H9 (cell line): Measurements from ENCODE around the gene BRINP2. TPM values are rescaled to one million over a fixed set of nuclear protein-coding genes. Genes with fewer than 3 reads are reported as not detected.

Experiments
- DNase-seq: peaks from one replicate; pipeline ENCODE4 v3.0.0-alpha.2; 2017
- H2AFZ ChIP-seq: one replicate; pipeline ENCODE4 v1.6.1; 2013; ENCODE audit warnings: mild to moderate bottlenecking, low read length, control low read depth, moderate library complexity
- H2AK5ac ChIP-seq: 2 replicates; pipeline ENCODE4 v1.6.1; 2013; ENCODE audit warnings: low read length, control low read depth, mixed read lengths; ENCODE audit not compliant: insufficient read length
- H2BK120ac ChIP-seq: one replicate; pipeline ENCODE4 v1.6.1; 2013; ENCODE audit warnings: low read depth, mild to moderate bottlenecking, low read length, control low read depth, inconsistent platforms; ENCODE audit not compliant: poor library complexity, severe bottlenecking
- H2BK12ac ChIP-seq: 2 replicates; pipeline ENCODE4 v1.6.1; 2013; ENCODE audit warnings: low read length, control low read depth, mixed read lengths, low read depth; ENCODE audit not compliant: insufficient read length
- H2BK15ac ChIP-seq: 2 replicates; pipeline ENCODE4 v1.6.1; 2013; ENCODE audit warnings: low read depth, low read length, control low read depth
- H2BK20ac ChIP-seq: one replicate; pipeline ENCODE4 v1.6.1; 2013; ENCODE audit warnings: low read depth, mild to moderate bottlenecking, low read length, control low read depth, inconsistent platforms; ENCODE audit not compliant: poor library complexity, severe bottlenecking
- H2BK5ac ChIP-seq: 2 replicates; pipeline ENCODE4 v1.6.1; 2013; ENCODE audit warnings: low read length, control low read depth, mixed read lengths; ENCODE audit not compliant: insufficient read length
- H3K14ac ChIP-seq: 2 replicates; pipeline ENCODE4 v1.6.1; 2013; ENCODE audit warnings: low read length, control low read depth; ENCODE audit not compliant: insufficient read depth
- H3K18ac ChIP-seq: 2 replicates; pipeline ENCODE4 v1.6.1; 2013; ENCODE audit warnings: low read depth, mild to moderate bottlenecking, mixed read lengths, low read length, control low read depth; ENCODE audit not compliant: insufficient read length
- H3K23ac ChIP-seq: 2 replicates; pipeline ENCODE4 v1.6.1; 2013; ENCODE audit warnings: low read length, control low read depth, mixed read lengths, low read depth; ENCODE audit not compliant: insufficient read length
- H3K23me2 ChIP-seq: 2 replicates; pipeline ENCODE4 v1.6.1; 2013; ENCODE audit warnings: low read depth, mild to moderate bottlenecking, mixed read lengths, low read length, control low read depth; ENCODE audit not compliant: insufficient read length, poor library complexity, severe bottlenecking
- H3K27ac ChIP-seq: 2 replicates; pipeline ENCODE4 v1.5.1; 2013; ENCODE audit warnings: low read length, control low read depth, mixed read lengths, low read depth; ENCODE audit not compliant: insufficient read length
- H3K27me3 ChIP-seq: 2 replicates; pipeline ENCODE4 v1.6.1; 2013; ENCODE audit warnings: low read length, control low read depth, inconsistent platforms; ENCODE audit not compliant: insufficient read depth
- H3K4ac ChIP-seq: 2 replicates; pipeline ENCODE4 v1.6.1; 2013; ENCODE audit warnings: low read depth, mild to moderate bottlenecking, control low read depth, inconsistent platforms, low read length, moderate library complexity
- H3K4me1 ChIP-seq: 2 replicates; pipeline ENCODE4 v1.6.1; 2013; ENCODE audit warnings: low read length, control low read depth, inconsistent platforms; ENCODE audit not compliant: insufficient read depth
- H3K4me2 ChIP-seq: 2 replicates; pipeline ENCODE4 v1.6.1; 2013; ENCODE audit warnings: low read length, control low read depth, mixed read lengths; ENCODE audit not compliant: insufficient read length, insufficient read depth
- H3K56ac ChIP-seq: 2 replicates; pipeline ENCODE4 v1.6.1; 2013; ENCODE audit warnings: low read depth, mild to moderate bottlenecking, mixed read lengths, low read length, control low read depth; ENCODE audit not compliant: insufficient read length
- H3K79me1 ChIP-seq: 2 replicates; pipeline ENCODE4 v1.6.1; 2013; ENCODE audit warnings: low read depth, mild to moderate bottlenecking, moderate library complexity, low read length, control low read depth, inconsistent platforms; ENCODE audit not compliant: insufficient read depth, poor library complexity, severe bottlenecking
- H3K79me2 ChIP-seq: 2 replicates; pipeline ENCODE4 v1.6.1; 2013; ENCODE audit warnings: low read length, control low read depth, inconsistent platforms; ENCODE audit not compliant: insufficient read depth
- H3K9ac ChIP-seq: 2 replicates; pipeline ENCODE4 v1.6.1; 2013; ENCODE audit warnings: low read length, control low read depth, mixed read lengths; ENCODE audit not compliant: insufficient read length; ENCODE audit errors: extremely low read depth
- H3K9me3 ChIP-seq: one replicate; pipeline ENCODE4 v1.6.1; 2013; ENCODE audit warnings: low read depth, low read length, inconsistent platforms; ENCODE audit not compliant: control insufficient read depth
- H3T11ph ChIP-seq: one replicate; pipeline ENCODE4 v1.6.1; 2013; ENCODE audit warnings: mild to moderate bottlenecking, low read length, control low read depth, inconsistent platforms
- H4K20me1 ChIP-seq: one replicate; pipeline ENCODE4 v1.6.1; 2013; ENCODE audit not compliant: control insufficient read depth, insufficient read length, insufficient read depth
- H4K5ac ChIP-seq: 2 replicates; pipeline ENCODE4 v1.6.1; 2013; ENCODE audit warnings: low read depth, mild to moderate bottlenecking, mixed read lengths, low read length, control low read depth; ENCODE audit not compliant: insufficient read length
- H4K8ac ChIP-seq: replicated peaks from 2 replicates; pipeline ENCODE4 v1.6.1; 2013; ENCODE audit warnings: low read length, control low read depth, mixed read lengths, low read depth; ENCODE audit not compliant: insufficient read length
- H4K91ac ChIP-seq: 2 replicates; pipeline ENCODE4 v1.6.1; 2013; ENCODE audit warnings: low read depth, mild to moderate bottlenecking, moderate library complexity, mixed read lengths, low read length, control low read depth; ENCODE audit not compliant: insufficient read length
- H3K27ac Mint-ChIP-seq, 3 experiments: 2 replicates in 2 of 3; 3 replicates in 1 of 3; pipeline ENCODE4 v1.8.0; 2020 to 2021; ENCODE audit warnings: mixed read lengths in 3 of 3, mild to moderate bottlenecking in 1 of 3, moderate library complexity in 1 of 3
- H3K27me3 Mint-ChIP-seq: 2 replicates; pipeline ENCODE4 v1.8.0; 2021; ENCODE audit warnings: low read depth, mild to moderate bottlenecking, moderate library complexity, mixed read lengths
- H3K36me3 Mint-ChIP-seq, 3 experiments: 2 replicates in 2 of 3; 3 replicates in 1 of 3; pipeline ENCODE4 v1.8.0; 2020 to 2021; ENCODE audit warnings: low read depth in 3 of 3, mixed read lengths in 3 of 3; ENCODE audit not compliant: insufficient read depth in 1 of 3
- H3K4me1 Mint-ChIP-seq, 2 experiments: 2 replicates each; pipeline ENCODE4 v1.8.0; 2020; ENCODE audit warnings: mixed read lengths in 2 of 2
- H3K4me3 Mint-ChIP-seq, 2 experiments: 2 replicates in 1 of 2; 3 replicates in 1 of 2; pipeline ENCODE4 v1.8.0; 2020 to 2021; ENCODE audit warnings: mild to moderate bottlenecking in 2 of 2, mixed read lengths in 2 of 2, moderate library complexity in 1 of 2
- H3K9me3 Mint-ChIP-seq, 2 experiments: 2 replicates in 1 of 2; 3 replicates in 1 of 2; pipeline ENCODE4 v1.8.0; 2020; ENCODE audit warnings: mild to moderate bottlenecking in 2 of 2, mixed read lengths in 2 of 2, moderate library complexity in 1 of 2
- CTCF ChIP-seq: fragments of 200-600 bp; sonication (generic); conservative IDR thresholded peaks from 3 replicates; pipeline ENCODE4 v1.8.0; 2021; ENCODE audit warnings: antibody characterized with exemption, mild to moderate bottlenecking
- WGBS: extraction: QIAGEN DNeasy Blood & Tissue Kit; methylation state at CpG from one replicate; pipeline ENCODE4 v1.1.7; 2013; ENCODE audit warnings: missing lambda C conversion rate, low lambda C conversion rate, mixed read lengths; ENCODE audit not compliant: insufficient read length; ENCODE audit errors: extremely low coverage; 5-methylcytosine and 5-hydroxymethylcytosine counted together
- total RNA-seq: library from RNA; stranded (reverse); gene quantifications from 2 replicates; pipeline ENCODE4 v1.2.1, GENCODE V29; 2021

Gene BRINP2
- total RNA-seq, 1 experiment from 2014 or later = not detected

DNA sequence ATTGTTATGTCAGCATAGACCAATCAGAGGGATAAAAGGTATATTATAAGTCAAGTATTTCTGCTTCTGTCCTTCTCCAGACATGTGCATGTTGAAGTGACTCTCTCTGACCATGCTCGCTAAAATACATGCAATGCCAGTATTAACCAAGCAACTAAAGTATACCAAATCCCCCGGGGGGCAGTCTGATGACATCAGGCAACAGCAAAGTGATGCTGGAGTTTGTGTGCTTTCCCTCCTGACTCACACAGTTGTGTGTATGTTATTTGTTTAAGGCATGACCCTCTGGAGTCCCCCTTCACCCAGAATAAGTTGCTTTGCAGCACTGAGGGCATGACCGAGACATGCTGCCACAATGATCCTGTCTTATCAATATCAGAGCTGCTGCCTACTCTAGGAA, 2.1 kb downstream of the BRINP2 start:
- H3K4me3 Mint-ChIP-seq = no peak overlapping the region
- H3K18ac ChIP-seq = no peak overlapping the region
- no CpG with 5 or more reads among the region's 3 CpGs for WGBS

More for the DNA sequence above, 2.1 kb downstream of the BRINP2 start:
- no peak overlapping the region for H3K27ac Mint-ChIP-seq
- H4K91ac ChIP-seq = no peak overlapping the region
- H3K27me3 Mint-ChIP-seq = peaks cover 15% of the 10 kb centered on the region
- no peak overlapping the region for H2AFZ ChIP-seq
- peaks cover 2% of the 10 kb centered on the region; the same call in 1 of the 2 replicates for H3K4me1 ChIP-seq
- no peak overlapping the region for H3K23ac ChIP-seq
- peaks cover 7 to 10% of the 10 kb centered on the region in 2 experiments for H3K4me1 Mint-ChIP-seq
- no peak overlapping the region for H2BK15ac ChIP-seq
- no peaks in the 10 kb centered on the region for H3K79me2 ChIP-seq
- H2BK5ac ChIP-seq = no peak overlapping the region
- H3K79me1 ChIP-seq = no peaks in the 10 kb centered on the region
- H3T11ph ChIP-seq = no peak overlapping the region
- H3K23me2 ChIP-seq = peaks cover 4% of the 10 kb centered on the region
- DNase-seq = no peak
- H3K4ac ChIP-seq = no peak overlapping the region
- no peak overlapping the region for H3K4me2 ChIP-seq
- no peak overlapping the region for H4K8ac ChIP-seq
- H2AK5ac ChIP-seq = no peak overlapping the region
- no peaks in the 10 kb centered on the region for H4K20me1 ChIP-seq
- H3K36me3 Mint-ChIP-seq = no peaks in the 10 kb centered on the region
- no peak overlapping the region for H3K14ac ChIP-seq
- no peak for TF ChIP-seq CTCF
- no peak overlapping the region for H2BK12ac ChIP-seq
- H2BK20ac ChIP-seq = no peak overlapping the region
- H3K27me3 ChIP-seq = peaks cover 32% of the 10 kb centered on the region
- no peaks in the 10 kb centered on the region for H3K9me3 Mint-ChIP-seq
- H3K9me3 ChIP-seq = no peaks in the 10 kb centered on the region
- H3K27ac ChIP-seq = no peak overlapping the region
- H3K9ac ChIP-seq = no peak overlapping the region
- H4K5ac ChIP-seq = no peak overlapping the region
- H3K56ac ChIP-seq = no peak overlapping the region
- H2BK120ac ChIP-seq = no peak overlapping the region
